Measurements from ENCODE around the gene ZNRF2.
"Not testable (repeated sequence)": the region's sequence is repeated elsewhere in the genome, so short reads cannot be mapped to it uniquely, and the experiment has no call there.

The ZNRF2 gene

DNA sequence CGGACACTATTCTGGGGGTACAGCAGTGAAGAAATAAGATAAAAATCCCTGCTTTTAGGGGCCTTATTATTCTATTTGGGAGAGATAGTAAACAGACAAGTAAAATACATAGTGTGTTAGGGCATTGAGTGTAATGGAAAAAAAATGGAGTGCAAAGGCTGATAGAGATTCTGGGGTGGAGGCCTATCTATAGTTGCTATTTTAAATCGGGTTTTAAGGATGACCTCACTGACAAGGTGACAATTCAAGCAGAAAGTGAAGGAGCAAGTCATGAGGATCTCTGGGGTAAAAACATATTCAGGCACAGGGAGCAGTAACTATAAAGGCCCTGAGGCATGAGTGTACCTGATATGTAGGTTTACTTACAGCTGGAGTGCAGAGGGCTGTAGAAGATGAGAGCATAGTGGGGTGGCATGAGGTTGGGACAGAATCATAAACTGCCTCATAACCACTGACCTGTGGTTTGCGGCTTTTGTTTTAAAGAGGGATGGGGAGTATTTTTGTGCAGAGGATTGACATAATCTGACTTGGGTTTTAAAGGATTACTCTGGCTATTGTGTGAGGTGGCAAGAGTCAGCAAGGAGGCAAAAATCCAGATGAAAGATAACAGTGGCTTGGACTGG is 8.1 kb downstream of the ZNRF2 start:
- DNase-seq, result not testable (repeated sequence)

- not testable (repeated sequence) for DNase-seq
Observed at GRCh38 chr7:30296304-30296703, 11.9 kb downstream of the ZNRF2 start.

GRCh38 chr7:30297499-30297898 is 13.1 kb downstream of the ZNRF2 start:
- not testable (repeated sequence) for DNase-seq

- DNase-seq, result not testable (repeated sequence)
Observed at GRCh38 chr7:30298409-30298808, 14.0 kb downstream of the ZNRF2 start.

- no peak for DNase-seq
Observed at GRCh38 chr7:30301751-30302150, 17.4 kb downstream of the ZNRF2 start.

DNA sequence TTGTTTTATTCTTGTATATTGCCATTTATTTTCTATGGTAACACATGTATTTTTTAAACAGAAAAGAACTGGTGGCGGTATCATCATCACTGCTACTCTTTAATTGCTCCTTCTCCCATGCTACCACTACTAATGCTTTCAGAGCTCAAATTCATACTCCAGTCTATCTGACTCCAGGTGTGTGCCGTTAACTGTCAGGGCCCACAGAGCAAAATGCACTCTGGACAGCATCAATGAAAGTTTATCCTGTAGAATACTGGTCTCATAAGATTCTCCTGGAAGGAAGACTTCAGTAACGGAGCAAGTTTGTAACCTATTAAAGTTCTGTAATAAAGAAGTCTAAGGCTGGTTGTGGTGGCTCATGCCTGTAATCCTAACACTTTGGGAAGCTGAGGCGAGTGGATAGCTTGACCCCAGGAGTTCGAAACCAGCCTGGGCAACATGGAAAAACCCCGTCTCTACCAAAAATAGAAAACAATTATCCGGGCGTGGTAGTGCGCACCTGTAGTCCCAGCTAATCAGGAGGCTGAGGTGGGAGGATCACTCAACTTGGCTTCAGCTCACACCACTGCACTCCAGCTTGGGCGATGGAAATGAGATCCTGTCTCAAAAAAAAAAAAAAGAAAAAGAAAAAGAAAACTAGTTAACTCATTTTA is 18.4 kb downstream of the ZNRF2 start:
- DNase-seq, result no peak

DNA sequence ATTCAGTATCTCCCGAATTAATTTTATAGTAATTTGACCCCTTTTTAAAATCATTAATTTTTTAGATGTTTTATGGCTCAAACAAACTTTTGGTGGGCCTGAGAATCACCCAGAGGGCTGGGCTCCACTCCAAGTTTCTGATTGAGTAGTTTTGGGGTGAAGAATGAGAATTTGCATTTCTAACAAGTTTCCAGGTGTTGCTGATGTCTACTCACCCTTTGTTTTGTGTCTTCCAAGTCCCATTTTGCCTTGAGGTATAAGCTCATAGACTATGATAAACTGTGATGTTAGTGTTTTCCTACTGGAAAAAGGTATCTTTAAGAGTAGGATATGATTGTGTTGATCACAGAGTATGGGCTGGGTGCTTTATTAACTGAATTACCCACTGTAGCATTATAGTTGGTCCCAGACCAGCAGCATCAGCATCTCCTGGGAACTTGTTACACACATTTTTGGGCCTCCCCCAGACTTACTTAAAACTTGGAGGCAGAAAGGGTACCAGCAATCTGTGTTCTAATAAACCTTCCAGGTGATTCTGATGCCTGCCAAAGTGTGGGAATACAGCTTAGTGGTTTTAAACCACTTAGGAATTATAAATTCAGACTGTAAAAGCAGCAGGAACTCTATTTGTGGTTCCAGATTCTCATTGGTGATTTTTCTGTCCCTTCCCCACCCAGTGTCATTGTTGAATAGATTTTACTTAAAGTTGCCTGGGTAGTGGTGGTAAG is 19.1 kb downstream of the ZNRF2 start:
- DNase-seq, result no peak

DNA sequence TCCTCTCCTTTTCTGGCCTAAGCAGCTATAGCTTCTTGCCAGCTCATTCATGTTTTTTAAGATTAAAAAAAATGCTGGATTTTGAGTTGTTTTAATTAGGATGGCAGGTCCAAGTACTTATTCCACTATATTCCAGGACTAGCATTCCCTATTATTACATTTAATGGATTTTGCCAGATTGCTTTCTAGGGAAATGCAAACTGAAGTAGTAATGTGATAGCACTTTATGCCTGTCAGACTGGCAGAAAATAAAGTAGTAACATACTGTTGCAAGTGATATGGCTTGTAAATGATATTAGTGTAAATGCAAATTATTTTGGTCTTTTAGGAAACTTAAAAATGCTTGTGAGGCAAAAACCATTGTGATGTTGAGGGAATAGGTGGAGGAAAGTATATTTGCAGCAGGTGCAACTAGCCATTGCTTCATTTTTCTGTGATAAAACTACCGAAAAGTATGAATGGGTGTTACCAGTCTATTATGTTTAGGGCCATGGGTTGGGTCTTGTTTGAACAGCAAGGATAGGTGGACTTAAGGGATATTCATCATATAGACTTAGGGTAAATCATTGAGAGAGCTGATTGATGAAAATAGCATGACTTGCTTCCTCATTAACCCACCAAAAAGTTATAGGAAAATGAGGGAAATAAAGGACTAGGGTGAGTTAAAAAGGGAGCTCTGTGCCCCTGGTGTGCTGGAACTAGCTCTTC is 19.9 kb downstream of the ZNRF2 start:
- peak; percentile 31 for DNase-seq

DNA sequence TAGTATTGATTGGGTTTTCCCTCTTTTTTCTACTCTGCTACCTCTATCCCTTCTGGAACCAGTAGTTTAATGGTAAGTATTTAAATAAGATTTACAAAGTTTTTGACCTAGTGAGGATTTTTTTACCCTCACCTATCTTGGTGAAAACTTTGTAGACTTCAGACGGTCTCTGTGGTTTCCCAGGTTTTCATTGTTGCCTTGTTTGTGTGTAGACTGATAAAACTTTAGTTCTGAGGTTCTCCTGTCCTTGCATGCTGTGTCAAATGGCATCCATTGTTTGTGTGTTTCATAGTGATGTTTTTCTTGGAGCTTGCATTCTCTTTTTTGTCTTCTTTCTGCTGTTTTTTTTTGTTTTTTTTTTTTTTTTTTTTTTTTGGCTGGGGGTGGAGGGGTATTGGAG is 22.6 kb downstream of the ZNRF2 start:
- DNase-seq, result no peak

DNA sequence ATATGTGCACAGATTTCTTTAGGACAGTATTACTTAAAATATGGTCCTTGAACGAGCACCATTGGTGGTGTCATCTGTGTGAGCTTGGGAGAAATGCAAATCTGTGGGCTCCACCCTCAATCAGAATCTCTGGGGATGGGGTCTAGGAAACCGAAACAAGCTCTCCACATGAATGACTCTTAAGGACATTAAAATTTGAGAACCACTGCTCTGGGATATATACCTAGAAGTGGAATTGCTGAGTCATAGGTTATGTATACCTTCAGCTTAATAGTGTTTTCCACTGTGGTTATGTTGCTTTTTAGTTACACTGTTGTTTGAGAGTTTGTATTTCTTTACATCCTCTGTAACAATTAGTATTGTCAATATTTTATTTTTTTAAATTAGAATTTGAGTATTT is 24.0 kb downstream of the ZNRF2 start:
- DNase-seq, result peak; percentile 41

GRCh38 chr7:30309302-30309701 is 24.9 kb downstream of the ZNRF2 start:
- no peak for DNase-seq

DNA sequence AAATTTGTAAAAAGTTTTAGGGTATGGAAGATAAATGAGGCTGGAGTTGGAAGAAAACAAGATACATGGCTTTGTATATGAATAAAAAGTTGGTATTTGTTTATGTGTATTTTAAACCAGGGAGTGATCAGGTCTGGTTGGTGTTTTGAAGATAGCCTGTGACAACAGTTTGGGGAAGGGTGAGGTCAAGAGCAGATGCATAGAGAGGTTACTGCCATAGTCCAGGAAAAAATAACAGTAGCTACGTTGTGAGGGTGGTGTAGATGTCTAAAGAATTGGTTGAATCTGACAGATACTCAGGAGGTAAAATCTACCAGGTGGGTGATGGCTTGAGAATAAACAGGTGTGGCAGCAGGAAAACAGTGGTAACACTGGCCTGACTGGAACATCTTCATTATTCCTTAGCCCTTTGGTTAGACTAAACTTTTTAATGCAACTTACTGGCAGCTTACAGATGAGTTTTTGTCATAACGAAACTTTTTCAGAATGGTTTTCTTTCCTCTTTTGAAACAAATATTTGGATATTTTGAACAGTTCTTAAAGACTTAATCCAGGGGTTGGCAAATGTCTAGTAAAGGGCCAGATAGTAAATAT is 25.5 kb downstream of the ZNRF2 start:
- no peak for DNase-seq

DNA sequence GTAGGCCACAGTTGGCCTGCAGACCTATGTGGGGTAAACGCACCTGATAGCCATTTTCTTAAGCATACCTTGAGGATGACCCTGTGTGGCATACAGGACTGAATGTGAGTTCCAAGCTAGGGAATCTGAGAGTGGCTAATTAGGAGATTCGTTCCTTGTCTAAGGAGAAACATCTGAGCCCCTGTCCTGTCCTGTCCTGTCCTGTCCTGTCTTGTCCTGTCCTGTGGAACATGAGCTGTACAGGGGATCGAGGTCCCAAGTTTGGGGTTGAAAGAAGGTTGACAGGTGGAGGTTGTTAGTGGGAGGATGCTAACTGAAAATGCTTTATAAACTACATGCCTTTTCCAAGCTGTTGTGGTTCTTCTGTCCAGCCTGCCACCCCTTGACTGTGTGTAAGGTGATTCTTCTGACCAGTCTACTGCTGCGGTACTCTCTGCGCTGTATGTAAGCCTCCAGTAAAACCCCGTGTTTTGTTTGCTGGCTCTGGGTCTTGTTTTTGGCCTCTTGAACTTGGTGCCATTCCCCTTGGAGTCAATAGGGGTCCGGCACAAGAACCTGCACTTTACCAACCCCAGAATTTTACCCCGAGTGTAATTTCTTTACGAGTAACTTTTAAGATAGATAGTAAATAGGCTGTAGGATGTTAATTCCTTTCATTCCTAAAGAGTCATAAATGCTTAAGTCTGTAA is 26.4 kb downstream of the ZNRF2 start:
- no peak for DNase-seq

GRCh38 chr7:30312178-30312577 is 27.8 kb downstream of the ZNRF2 start:
- DNase-seq, result no peak

DNA sequence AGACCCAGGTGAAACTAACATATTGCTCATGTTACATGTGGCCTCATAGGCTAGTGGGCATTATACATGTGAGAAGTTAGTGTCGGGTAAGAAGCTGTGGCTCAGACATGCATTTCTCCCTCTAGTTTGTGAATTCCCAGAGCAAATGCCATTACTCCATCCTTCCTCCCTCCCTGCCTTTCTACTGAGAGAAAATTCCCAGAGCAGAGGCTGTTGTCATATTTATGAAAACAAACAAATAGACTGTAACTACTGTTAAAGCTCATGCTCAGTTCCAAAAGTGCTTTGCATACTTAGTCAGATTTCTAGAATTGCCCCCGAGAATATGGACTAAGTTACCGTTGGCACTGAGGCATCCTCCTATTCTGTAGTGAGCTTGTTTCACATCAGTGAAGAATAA is 29.0 kb downstream of the ZNRF2 start:
- DNase-seq, result no peak

GRCh38 chr7:30313793-30314192 is 29.4 kb downstream of the ZNRF2 start:
- DNase-seq, result no peak

DNA sequence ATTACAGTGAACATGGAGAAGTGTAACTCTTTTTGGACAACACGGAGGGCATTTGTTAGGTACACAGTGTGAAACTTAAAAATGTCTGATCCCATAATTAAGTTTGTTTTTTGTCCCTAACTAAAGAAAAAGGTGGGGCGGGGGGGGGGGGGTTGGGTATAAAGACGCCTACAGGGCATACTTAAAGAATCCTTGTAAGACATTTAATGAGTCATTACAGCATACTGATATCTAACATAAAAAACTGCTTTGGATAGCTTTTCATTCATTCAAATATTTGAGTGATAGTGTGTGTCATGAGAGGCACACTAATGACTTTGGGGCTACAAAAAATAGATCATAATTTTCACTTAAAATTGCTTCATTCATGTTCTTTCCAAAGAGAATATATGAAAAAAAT is 31.2 kb downstream of the ZNRF2 start:
- DNase-seq, result no peak

DNA sequence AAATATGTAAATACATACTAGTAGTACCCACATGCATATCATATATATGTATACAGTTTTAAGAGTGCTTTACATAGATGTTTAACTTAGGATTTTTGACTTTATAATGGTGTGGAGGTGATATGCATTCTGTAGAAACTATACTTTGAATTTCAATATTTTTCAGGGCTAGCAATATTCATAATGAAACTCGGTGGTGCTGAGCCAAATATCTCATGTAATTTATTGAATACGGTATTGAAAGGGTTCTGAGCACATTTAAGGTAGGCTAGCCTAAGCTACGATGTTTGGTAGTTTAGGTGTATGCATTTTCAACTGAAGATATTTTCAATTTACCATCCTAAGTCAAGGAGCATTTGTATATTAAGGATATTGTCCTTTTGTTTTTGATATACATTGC is 36.0 kb downstream of the ZNRF2 start:
- no peak for DNase-seq

DNA sequence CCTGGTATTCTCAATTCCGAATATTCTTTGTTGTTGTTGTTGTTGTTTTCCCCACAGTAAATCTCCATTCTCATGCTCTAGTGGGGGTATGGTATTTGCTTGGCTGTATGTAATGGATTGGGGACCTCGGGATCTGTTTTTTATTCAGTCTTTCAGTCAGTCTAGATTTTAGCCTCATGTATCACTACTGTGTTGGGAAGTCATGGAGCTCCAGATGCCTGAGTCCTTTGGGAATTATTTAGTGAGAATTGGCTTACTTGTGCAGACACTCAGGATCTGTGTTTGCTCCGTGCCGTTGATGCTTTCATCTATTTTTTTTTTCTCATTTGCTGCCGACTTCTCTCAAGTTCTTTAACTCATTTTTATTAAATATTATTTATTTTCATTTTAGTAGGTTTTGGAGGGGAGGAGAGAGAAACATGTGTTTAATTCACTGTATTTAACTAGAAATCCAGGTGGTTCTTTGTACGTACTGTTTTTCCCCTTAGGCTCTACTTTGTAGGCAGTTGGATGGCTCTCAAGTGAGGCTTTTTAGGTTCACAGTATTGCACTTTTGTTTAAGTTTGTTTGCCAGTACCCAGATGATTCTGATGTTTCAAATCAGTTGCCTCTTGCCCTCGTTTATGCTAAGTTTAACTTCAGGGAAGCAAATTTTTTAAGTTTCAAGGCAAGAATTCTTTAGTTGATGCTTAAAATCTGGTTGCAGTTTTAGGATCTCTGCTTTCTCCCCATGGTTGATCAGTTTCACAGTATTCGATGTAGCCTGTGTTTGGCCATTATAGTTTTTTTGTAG is 36.9 kb downstream of the ZNRF2 start:
- DNase-seq, result peak; percentile 47

- DNase-seq, result no peak
Observed at GRCh38 chr7:30321882-30322192, 37.4 kb downstream of the ZNRF2 start.

DNA sequence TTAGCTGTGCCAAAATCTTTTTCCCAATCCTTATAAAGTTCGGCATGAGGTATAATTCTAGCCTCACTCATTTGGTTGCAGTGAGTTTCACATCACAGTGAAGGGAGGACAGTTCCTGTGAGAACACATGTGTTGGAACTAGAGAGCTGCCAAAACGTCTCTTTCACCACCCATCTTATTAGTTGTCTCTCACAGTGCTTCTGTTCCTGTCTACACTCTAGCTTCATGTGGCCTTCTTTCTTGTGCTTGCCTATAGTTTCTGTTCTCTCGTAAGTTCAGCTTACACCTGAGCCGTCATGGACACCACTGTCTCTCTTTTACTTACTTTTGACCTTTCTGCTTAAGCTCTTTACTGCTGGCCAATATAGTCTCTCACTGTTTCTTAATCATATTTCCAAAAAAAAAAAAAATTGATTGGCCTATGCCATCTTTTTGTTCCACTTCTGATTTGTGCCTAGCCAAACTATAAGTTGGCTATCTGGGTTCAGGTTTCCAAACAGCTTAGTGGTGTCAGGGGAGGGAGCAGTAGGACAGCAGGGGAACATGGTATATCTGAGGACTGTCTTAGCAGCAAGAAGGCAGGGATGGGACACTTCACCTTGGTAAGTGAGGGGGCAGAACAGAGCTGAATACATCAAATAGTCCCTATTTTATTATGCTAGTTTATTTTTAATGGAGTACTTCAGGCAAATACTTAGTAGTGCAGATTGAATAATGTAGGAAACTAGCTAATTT is 38.0 kb downstream of the ZNRF2 start:
- no peak for DNase-seq

Measured in NCI-H2171 (cell line).